Measurements from ENCODE around the gene SHTN1.

The SHTN1 gene

DNA sequence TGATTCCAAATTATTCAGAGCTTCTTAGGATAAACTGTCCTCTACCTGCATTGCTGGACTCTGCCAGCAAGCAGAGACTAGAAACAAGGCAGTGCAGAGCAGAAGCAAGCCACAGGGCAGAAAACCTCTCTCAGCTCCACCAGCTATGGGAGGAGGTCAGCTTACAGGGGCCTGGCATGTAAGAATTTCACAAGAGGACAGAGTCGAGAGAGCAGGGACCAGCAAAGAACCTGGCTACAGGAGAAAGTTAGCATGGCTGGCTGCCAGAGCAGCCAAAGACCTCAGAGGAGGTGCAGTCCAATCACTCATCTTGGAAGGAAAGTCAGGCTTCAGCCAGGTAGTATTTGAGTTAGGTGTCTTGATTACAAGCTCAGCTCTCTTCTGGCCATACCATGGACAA lies 92.8 kb downstream of the SHTN1 start:
- no peak for DNase-seq

DNA sequence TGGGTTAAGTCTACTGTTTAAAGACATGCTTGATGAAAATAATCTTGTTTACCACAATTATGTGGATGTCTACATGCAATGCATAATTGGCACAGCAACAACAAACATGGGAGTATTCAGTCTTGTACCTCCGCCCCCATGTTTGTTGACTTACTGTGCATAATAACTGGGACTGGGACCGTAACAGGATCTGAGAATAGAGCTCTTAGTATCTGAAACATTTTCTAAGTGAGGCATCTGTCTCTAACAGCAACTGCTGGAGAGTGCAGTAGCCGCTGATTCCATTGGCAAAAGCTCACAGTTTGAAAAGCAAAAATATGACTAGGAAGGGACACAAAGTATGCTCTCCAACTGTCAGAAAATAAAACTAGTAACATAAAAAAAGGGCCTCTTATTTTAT lies 94.1 kb downstream of the SHTN1 start:
- no peak for DNase-seq

DNA sequence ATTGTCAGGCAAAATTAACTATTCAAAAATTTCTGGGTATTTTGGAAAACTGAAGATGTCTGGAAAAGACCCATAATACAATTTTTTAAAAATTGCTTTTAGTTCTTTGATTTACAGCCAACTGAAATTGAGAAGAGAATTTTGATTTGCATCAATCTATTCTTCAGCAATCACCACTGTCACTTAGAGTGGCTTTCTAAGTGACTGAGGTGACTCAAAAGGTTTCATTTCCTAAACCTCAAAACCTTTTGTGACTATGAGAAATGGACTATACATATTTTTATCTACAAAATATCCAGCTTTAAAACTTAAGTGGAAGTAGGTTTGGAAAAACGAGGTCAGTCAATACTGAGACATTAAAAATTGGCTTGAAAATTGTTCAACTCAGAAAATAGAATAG lies 95.7 kb downstream of the SHTN1 start:
- no peak for DNase-seq

DNA sequence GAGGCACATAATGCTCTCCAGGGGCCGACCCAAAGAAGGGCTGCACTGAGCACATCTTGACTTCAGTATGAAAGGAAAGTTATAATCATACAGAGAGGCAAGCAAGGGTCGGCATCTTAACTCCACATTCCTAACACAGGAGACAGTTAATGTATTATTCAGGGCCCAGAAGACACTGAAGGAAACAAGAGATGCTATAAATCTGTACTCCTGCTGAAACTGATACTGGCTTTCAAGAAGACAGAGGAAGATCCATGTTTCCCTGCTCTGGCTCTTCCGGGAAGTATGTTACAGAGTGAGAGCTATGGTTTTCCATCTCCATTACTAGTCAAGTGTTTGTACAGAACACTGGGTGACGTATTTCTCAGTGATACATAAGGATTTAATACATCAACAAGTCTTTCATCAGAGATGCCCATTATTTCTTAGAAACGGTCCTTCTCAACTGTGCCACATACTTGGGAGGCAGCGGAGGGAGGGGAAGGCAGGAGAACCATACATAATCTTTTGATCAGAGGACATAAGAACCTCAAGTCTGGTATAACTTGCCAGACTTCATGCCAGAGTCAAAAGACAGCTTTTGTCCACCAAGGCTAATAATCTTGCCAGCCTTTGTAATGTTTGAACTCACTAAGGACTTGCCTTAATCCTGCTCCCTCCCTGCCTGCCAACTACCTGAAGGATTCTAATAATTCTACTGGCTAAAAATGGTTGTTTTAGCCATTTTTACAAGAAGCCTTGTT lies 97.6 kb downstream of the SHTN1 start:
- DNase-seq: no peak

DNA sequence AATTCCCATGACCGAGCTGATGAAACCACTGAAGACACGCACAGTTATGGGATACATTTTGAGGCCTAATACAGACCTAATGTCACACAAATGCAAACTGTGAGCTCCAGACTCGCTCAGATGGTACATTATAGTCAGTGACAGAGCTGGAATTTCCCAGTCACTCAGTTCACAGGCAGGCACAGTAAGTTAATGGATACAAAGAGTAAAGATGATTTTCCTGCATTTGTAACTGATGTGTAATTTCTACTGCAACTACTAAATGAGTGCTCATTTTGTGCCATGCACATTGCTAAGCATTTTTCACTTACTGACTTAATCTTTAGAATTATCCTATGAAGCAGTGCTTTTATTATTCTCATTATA lies 99.2 kb downstream of the SHTN1 start:
- no peak for DNase-seq

DNA sequence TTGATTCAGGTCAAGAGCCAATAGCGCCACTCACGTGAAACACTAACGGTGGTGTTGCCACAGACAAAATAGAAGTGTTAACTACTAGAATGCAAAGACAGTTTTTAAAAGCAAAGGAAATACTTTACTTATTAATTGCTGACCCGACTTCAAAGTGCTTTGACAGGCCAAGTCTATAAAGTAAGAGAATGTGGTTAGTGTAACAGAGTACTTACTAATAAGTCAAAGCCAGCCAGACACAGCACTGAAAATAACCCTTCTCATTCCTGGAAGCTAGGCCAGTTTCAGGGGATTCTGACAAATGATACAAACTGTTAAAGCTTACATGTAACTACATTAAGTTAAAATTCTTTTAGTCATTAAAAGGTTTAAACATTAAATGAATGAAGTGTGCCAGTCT lies 105.4 kb downstream of the SHTN1 start:
- DNase-seq: no peak

DNA sequence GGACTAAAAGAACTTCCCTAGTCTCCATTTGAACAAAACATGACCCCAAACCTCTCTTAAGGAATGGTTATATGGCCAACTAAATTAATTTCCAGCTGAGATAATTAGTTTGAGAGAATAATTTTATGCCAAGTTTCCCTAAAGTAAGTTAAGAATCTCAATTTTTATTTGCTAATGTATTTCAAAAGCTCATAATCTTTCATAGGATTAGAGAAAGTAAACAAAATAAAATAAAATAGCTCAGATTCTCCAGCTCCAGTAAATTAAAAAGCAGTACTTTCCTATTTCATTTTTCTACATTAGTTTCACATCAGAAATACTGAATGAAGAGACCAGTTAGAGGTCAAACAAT lies 111.3 kb downstream of the SHTN1 start:
- no peak for DNase-seq

DNA sequence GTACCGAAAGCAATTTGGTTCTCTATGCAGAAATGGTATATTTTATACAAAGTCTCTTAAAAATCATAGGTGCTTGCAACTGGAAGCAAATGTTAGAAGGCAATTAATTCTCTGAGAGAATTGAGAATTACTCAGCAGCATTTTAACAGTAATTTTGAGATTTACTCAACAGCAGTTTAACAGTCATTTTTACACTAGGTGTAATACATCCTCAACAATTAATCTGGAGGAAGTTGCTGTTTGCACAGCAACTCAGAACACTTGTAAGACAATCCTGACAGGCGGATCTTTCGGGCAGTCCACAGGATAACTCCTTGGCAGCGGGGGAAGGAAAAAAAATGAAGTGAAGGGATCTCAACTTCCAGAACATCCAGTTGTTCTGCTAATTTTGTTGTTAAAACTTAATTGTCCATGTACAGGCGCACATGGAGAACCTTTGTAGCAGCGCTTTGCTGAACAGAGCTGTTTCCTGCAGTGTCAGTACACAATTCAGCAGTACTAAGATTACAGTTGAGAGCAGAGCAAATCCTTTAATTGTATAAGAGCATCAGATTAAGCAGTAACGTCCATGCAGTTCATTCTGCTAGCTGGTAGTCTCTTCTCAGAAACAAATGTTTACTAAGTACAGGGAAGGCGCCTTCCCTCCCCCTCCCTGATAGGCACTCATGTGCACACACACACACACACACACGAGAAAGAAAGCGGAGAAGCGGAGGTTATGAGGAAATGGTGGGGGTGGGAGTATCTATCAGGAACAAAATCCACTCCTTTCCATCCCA lies 111.9 kb downstream of the SHTN1 start:
- DNase-seq: no peak

DNA sequence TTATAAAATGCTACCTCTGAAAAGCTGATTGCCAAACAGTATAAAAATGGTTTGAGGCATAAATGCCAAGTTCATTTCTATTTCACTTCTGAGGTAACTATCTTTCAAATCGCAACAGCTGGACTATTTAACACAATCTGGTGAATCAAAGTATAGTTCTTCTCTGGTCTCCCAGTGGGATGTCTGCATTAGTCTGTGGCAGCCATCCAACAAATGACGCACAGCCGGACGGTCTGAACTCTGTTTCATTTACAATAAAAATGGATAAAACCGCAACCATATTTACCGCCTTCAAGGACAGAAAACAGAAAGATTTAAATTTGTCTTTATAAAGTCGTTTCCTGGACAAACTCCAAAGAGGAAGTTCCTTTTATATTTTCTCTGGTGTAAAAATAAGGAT lies 113.8 kb downstream of the SHTN1 start:
- DNase-seq: no peak

DNA sequence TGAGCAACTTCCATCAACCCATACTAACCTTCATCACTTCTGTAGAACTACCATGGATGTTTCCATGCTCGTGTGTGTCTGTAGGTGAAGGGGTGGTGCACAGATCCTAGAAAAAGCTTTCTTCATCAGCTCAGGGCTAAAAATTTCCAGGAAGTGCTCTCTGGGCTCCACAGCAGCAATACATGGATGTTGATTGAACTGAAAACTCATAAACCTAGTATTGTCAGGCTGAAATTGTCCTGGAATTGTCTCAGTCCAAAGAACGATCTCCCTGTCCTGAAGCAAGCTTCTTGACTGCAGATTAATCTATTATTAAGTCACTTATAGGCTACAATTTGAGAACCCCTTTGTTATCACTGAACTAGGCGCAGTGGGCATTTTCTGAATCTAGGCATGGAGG lies 115.9 kb downstream of the SHTN1 start:
- no peak for DNase-seq

DNA sequence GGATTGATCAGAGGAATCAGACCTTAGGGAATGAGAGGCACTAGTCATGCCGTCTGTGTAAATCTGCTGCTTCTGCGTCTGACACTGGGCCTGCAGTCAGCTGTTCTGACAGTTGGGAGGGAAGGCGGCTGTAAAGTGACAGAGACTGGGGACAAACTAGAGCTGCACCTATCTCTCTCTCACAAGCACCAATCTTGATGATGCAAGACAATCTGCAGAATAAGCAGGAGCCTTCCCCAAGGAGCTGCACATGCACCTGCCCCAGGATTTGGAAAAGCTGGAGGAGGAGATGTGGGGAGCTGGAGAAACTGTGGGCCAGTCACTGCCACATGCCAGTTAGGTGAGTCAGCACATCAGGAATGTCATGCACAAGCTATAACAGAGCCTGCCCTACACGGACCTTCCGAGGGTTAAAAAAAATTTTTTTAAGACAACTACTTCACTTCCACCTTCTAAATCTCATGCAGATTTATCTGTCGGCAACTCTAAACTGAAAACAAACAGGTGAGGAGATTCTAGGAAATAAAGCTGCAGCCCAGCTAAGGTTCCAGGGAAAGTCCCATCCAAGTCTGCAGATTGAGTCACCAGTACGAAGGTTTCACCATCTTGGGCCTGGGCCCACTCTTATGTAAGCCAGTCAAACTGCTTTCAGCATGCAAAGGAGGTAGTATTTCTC lies 116.5 kb downstream of the SHTN1 start:
- no peak for DNase-seq

DNA sequence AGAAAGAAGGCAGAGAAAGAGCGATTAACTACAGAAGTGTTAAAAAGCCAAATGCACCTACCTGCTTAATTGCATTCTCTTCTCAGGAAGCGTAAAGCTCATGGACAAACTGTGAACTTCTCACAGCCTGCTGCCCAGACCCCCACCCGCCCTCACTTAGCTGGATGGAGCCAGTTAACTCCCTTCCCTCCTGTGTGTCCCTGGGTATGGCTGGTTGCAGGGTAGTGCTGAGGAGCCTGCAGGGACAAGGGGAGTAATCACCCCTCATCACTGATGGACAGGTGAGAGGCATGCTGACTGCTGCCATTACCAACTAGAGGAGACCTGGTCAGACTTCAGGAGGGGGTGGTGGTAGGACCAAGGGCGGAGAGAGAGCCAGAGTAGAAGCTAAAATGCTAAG lies 118.2 kb downstream of the SHTN1 start:
- DNase-seq: no peak

DNA sequence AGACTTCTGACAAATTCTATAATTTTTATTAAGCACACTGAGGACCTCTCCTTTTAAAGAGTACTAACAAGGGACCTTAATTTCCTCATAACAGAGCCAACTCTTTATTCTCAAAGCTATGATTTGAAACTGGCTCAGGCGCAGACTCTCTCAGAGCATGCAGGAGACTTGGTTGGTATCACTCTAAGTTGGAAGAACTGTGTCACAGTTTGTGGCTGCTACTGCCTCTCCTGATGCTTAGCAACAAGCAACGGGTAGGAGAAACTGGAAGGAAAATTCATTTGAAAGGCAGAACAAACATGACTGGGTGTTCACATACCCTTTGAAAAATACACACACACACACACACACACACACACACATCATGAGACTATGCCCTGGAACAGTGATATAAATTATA lies 122.3 kb downstream of the SHTN1 start:
- no peak for DNase-seq

DNA sequence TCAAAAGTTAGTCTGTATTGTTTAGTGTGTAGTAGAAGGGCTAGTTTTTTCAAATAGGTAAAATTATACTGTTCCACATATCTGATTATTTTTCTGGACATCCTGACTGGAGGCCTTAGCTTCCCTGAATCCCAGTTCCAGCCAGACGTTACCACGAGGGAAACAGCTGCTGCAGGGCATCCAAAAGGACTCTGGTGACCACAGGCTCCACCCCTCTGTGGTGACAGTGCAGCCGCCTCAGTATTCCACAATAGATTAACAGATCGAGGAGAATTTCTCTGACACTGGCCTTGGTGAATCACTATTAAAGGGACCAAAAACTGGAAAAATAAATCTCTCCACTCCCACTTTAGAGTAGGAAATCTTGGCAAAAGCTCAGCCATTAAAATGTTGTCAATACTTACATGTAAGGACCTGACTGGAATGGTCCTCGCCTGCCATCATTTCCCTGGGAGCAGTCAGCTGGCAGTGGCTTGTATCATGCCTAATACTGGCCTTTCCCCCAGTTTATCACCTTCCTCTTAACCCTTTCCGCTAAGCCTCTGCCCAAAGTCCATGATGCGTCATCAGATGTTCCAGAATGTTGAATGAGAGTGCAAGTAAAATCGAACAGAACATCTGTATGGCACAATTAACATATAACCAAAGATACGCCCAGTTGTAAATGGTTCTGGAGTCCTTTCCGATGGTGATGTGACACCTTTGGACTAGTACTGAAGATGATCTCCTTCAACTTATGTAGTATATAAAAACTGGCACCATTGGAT lies 124.1 kb downstream of the SHTN1 start:
- no peak for DNase-seq

DNA sequence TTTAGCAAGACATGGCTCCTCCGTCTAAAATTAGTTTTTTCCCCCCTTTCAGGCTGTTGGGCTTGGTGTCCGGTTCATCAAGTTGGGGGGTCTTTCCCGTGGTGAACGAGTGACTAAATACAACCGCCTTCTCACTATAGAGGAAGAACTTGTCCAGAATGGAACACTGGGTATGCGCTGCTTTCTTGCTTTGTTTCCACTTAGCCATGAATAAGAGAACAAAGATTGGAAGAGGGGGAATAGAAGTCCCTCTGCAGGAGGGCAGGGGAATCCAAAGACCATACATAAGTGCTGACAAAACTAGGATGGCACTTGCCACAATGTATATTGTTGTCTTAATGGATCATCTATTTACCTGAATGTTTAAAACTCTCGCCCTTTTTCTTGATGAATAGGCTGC lies 125.2 kb downstream of the SHTN1 start:
- no peak for DNase-seq

DNA sequence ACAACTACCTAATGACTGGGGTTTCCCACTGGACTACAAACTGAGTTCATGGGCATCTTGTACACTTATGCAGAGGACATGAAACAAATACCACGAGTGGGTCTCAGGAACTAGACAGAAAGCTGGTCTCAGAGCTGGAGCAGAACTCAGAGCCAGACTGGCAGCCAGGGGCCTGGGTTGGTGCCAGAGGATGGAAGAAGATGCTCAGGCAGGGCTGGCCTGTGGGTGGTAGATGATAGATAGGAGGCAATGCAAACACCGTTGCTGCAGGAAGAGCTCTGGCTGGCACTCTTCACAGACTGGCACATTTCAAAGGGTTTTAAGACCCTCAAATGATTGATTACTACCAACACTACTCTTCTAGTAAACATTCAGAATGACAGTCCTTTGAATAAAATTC lies 126.9 kb downstream of the SHTN1 start:
- no peak for DNase-seq

DNA sequence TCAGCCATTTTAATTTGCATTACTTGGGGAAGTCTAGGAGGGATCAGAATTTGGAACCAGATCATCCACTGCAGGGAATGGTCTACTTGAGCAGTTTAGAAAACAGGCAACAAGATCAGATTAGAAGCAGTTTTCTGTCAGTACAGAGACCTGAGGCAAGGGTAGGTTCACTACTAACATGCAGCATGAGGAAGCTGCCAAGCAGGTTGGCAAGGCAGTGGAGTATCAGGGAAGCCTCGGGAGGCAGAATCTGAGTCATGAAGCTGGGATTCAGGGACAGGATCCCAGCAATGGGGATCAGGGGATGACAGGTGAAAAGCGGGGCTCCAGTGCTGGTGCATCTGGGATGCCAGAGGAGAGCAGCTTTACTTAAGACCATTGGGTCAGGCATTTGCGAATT lies 127.6 kb downstream of the SHTN1 start:
- DNase-seq: no peak

DNA sequence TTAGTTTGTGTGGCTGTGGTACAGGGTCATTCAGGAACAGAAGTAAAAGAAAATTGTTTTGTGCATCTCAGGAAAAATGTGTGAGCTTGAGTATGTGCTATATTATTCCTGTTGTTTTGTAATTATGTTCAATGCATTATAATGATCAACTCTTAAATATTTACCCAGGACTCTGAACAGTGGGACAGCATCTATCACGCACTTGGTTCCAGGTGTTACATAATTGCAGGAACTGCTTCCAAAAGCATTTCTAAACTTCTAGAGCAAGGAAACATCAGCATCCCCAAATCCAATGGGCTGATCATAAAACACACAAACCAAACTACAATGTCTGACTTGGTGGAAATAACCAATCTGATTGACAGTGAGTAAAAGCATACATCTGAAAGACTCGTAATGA lies 129.1 kb downstream of the SHTN1 start:
- DNase-seq: no peak

DNA sequence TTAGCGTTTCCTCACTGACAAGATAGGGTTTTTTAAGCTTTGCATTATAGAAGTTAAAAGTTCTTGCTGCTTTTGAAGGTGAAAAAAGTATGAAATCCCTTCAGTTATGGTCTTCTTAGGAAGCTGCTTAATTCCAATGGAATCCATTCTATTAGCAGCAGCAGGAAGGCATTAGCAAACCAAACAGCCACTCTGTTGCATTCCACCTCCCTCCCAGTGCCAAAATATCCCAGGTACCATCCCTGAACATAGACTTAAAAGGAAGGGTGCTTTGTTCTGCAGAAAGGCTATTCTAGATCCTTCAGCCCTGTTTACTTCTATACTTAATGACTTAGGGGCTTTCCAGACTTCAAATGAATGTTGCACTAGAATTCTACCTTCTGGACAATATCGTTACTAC lies 131.9 kb downstream of the SHTN1 start:
- DNase-seq: no peak

DNA sequence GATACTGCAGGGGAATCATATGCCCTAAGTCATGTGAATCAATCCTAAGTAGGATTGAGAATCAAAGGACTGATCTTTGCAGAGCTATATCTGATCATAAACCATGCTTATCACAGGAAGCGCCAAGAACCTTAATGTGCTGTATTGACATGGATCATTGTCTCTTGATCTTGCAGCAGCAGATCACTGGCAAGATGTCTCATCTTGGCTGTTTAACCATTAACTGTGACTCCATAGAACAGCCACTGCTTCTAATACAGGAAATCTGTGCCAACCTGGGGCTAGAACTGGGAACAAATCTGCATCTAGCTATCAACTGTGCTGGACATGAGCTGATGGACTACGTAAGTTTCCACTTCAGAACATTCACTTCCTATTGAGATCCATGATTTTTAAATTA lies 134.0 kb downstream of the SHTN1 start:
- DNase-seq: no peak

DNA sequence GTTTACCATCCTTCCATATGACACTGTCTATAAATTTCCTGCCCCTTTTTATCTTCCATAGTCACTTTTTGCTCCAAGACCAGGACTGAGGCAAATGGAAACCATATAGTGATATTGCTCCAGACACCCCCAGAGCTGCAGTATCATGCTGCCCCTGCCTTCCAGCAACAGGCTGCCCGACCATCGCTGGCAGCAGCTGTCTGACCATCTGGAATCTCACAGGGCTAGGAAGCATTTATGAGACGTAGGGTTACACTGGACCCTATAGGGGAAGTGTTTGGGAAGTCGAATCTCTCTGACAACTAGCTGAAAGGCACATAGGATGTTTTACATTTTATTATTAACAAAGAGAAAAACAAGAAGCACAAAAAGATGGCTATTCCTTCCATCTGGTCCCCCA lies 136.3 kb downstream of the SHTN1 start:
- no peak for DNase-seq

DNA sequence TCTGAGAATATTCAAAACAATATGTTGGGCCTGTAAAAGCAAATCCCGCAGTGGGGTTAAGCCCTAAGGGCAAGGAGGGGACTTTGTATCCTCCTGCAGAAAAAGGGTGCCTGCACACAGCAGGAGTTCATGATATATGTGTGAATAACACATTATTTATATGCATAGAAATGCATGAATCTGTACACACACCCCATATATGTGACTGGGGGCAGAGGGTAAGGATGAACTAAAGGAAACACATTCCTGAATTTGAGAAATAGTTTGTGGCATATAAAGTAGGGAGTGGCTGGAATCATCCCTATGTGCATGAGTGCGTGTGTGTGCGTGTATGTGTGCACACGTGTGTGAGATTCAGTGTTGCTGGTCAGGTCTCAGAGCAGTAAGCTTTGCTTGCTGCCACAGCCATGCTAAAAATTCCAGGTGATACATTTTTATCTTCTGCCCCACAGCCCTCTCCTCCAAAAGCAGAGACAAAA lies 136.8 kb downstream of the SHTN1 start:
- DNase-seq: no peak

DNA sequence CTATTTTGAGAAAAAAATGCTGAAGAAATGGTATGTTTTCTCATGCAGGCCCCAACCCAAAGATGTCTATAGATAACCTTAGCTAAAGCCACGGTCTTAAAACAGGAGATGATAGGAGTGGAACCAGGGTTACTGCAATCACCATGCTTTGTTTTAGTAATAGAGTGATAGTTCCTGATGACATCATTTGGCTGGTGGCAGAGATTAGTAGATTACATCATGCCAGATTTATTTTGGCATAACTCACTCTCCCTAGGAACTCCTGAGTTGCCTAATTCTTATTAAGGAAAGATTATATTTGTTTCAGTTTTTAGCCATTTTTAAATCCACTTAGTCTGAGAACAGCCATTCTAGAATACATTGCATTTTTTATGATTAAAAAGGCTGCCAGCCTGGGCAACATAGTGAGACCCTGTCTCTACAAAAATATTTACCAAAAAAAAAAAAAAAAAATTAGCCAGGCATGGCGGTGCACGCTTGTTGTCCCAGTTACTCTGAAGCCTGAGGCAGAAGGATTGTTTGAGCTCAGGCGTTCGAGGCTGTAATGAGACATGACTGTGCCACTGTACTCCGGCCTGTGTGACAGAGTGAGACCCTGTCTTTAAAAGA lies 137.9 kb downstream of the SHTN1 start:
- DNase-seq: no peak
